ENCODE measurements around the gene EIF3K.

DNA sequence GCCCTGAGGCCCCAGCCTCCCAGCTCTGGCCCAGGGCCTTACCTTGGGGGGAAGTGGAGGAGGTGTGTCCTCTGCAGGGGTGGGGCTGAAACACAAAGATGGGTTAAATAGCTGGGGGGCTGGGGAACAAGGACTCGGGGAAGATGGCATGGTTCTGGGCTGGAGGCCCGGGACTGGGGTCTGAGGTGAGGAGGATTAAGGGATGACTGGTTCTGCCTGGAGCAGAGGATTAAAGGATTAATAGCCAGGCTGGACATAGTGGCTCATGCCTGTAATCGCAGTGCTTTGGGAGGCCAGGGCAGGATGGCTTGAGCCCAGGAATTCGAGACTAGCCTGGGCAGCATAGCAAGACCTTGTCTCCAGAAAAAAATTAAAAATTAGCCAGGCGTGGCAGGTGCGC is 12.9 kb upstream of the EIF3K start:
- TF ChIP-seq GATA3 (IDR thresholded peaks at IDR 0.05; ENCODE audit: low read depth, low read length) (no peak), GATA2 (IDR thresholded peaks at IDR 0.05; ENCODE audit: low read depth, low read length) (no peak)
